ENCODE results near the gene TMEM165.

The TMEM165 gene

DNA sequence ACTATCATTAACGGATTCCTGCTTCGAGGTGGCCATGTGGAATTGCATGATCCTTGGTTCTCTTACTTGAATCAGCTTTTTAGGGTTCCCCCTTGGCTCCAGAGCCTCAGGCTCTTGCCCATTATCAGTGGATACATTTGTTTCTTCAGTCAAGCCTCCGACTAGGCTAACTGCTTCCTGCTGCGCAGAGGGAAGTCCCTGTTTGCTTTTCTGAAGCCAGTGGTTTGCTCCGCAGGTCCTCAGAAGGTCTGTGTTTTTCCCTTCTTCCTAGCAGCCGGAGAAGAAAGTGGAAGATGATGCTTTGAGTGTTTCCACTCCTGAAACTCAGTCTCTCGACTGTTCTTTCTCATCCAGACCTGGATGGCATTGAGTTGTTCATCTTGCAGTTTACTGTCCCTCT is 29.1 kb upstream of the TMEM165 start:
- no peak for DNase-seq (ENCODE audit: low read depth in 2 of 3, low spot score in 1 of 3)

DNA sequence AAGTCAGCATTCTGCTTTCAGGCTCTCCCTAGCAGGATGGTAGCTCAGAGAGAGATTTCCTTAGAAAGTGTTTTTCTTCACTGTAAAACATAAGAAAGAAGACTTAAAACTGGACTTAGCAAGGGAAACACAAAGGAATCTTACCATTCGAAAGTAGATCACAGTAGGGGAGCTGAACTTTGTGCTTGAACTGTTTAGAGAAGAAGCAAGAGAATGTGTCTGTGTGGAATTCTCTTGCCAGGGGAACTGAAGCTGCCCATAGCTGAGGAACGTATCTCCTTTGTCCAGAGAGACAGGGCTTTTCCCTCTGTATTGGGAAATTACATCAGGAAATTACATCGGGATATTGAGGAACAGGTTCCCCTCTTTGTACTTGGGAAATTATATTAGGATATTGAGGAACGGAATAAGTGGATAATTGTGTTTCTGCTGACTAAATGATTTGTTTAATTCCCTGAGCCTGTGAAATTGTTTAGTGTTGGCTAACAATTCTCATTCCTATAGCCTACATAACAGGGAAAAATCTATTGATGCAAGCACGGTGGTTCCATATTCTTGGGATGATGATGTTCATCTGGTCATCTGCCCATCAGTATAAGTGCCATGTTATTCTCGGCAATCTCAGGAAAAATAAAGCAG is 28.6 kb upstream of the TMEM165 start:
- DNase-seq (ENCODE audit: low read depth in 2 of 3, low spot score in 1 of 3): no peak

DNA sequence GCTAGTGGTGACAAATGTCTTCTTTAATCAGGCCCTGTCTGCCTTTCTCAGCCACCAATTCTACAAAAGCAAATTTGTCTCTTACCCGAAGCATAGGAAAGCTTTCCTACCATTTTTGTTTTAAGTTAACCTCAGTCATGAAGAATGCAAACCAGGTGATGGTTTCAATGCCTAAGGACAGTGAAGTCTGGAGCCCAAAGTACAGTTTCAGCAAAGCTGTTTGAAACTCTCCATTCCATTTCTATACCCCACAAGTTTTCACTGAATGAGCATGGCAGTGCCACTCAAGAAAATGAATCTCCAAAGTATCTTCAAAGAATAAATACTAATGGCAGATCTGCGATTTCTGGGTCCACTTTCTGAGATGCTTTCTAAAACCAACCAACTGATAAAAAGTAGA is 25.8 kb upstream of the TMEM165 start:
- no peak for DNase-seq (ENCODE audit: low read depth in 2 of 3, low spot score in 1 of 3)

DNA sequence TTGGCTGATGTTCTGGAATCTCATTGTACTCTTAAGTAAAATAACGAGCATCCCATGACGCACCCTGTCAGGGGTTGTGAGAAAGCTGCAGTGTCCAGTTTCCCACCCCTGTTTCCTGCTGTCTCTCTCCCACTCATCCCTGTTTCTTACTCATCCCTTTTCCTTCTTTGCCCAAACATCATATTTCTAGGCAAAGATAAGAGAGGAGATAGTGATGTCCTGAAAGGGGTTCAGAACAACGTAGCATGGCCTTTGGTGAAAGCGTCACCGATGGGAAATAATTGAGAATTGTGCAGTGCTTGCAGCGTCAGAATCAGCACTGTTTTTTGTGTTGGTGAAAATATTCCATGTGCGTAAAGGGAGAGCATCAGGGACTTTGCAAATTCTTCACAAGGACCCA is 23.5 kb upstream of the TMEM165 start:
- no peak for DNase-seq (ENCODE audit: low read depth in 2 of 3, low spot score in 1 of 3)

DNA sequence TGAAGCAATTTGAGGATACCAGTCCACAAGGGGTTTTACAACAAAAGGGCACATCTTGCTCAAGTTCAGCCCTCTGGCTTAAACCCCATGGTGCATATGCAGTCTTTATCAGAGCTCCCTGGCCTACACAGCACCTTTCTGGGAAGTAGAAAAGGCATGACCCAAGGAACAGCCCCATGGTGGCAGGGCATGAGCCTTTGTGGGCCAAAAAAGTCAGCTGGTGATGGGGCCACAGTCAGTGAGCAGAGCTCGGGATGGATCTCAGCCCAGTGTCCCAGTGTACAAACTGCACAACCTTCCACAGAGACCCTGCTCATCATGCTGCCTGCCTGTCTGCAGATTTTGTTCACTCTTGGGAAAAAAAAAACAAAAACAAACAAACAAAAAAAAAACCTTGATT is 22.3 kb upstream of the TMEM165 start:
- no peak for DNase-seq (ENCODE audit: low read depth in 2 of 3, low spot score in 1 of 3)

GRCh38 chr4:55376698-55377097 is 19.1 kb upstream of the TMEM165 start:
- no peak for DNase-seq (ENCODE audit: low read depth in 2 of 3, low spot score in 1 of 3)

DNA sequence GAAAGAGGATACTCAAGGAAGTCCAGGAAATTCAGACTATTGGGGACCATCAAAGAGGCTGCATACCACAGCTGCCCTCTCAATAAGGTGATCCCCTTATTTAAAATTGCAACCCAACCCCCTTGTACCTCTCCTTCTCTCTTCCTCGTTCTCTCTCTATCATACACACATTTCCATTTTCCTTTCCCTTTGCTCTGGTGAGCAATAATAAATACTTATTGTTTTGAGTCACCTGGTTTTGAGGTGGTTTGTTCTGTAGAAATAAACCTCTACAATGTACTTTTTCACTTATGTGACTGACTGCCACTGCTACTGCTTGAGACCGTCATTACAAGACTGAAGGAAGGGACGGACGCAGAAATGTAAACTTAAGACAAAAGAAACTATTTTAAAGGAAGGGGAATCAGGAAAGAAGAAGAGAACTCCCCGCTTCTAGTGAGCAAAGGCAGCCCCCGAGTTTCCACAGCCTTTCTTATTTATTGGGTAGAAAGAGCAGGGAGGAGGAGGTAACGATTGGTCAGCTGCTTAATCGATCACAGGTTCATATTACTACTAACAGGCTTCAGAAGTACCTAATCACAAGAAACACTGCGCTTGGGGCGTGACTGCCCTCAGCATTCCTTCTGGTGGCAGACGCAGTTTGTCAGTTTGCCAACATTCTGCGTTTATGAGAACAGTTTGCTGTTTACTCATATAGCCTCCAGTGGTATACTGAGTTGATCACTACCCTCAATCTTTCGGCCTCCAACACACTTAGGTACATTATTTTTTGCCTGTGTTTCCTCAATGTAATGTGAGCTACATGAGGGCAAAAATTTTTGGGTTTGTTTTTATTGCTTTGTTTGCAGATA is 16.9 kb upstream of the TMEM165 start:
- DNase-seq (ENCODE audit: low read depth in 2 of 3, low spot score in 1 of 3): no peak

GRCh38 chr4:55380576-55380975 is 15.2 kb upstream of the TMEM165 start:
- no peak for DNase-seq (ENCODE audit: low read depth in 2 of 3, low spot score in 1 of 3)

DNA sequence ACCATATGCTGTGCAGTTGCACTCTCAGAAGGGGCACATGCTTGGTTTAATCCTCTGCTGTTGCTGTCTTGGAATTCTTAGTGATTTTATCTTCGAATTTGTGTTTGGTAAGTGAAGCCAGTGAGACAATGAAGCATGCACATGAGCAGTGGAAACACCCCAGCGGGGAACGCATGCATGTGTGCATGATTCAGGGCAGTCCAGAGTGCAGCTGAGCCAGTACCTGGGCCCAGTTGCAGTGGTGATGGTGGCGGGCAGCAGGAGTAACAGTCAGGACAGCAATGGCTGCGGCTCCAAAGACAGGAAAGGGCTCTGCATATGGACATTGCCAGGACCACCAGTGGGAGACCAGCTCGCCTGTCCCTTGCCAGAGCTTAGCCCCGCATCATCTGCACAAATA is 14.3 kb upstream of the TMEM165 start:
- DNase-seq (ENCODE audit: low read depth in 2 of 3, low spot score in 1 of 3): no peak

GRCh38 chr4:55382488-55383003 is 13.2 kb upstream of the TMEM165 start:
- no peak for DNase-seq (ENCODE audit: low read depth in 2 of 3, low spot score in 1 of 3)

GRCh38 chr4:55385201-55385649 is 10.5 kb upstream of the TMEM165 start:
- no peak for DNase-seq (ENCODE audit: low read depth in 2 of 3, low spot score in 1 of 3)

DNA sequence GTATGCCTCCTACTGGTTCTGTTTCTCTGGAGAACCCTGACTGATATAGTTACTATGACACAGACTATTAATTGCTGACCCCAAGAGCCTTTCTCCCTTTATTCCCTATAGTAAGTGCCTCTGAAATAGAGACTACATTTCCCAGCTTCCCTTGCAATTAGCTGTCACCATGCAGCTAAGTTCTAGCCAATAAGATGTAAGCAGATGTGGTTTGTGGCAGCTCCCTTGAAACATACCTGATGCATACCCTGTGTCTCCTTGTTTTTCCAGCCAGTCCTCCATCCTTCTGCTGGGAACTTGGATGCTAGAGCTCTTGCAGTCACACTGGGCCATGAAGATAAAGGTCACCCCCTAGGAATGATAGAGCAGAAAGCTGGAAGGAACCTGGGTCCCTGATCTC is 9.7 kb upstream of the TMEM165 start:
- DNase-seq (ENCODE audit: low read depth in 2 of 3, low spot score in 1 of 3): no peak

DNA sequence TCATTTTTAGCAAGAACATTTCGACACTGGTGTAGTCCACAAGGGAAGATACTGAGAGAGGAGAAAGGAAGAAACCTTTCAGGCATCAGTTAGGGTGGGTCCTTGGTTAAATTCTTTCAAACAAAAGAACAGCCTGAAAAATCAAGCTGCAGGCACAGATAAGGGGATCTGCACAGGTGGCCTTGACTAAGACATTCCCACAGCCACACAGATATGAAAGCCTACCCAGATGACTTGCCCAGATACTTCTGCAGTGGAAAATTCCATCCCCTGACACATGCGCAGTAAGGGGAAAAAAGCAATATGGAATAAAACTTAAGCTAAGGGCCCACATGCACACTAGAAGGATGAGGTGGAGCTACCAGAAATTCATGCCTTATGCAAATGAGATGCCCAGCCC is 8.9 kb upstream of the TMEM165 start:
- no peak for DNase-seq (ENCODE audit: low read depth in 2 of 3, low spot score in 1 of 3)

- DNase-seq (ENCODE audit: low read depth in 2 of 3, low spot score in 1 of 3): no peak
These were observed 2.1 kb upstream of the TMEM165 start for GRCh38 chr4:55393461-55394320.

GRCh38 chr4:55395218-55395528 is 584 bp upstream of the TMEM165 start:
- no peak for DNase-seq (ENCODE audit: low read depth in 2 of 3, low spot score in 1 of 3)

DNA sequence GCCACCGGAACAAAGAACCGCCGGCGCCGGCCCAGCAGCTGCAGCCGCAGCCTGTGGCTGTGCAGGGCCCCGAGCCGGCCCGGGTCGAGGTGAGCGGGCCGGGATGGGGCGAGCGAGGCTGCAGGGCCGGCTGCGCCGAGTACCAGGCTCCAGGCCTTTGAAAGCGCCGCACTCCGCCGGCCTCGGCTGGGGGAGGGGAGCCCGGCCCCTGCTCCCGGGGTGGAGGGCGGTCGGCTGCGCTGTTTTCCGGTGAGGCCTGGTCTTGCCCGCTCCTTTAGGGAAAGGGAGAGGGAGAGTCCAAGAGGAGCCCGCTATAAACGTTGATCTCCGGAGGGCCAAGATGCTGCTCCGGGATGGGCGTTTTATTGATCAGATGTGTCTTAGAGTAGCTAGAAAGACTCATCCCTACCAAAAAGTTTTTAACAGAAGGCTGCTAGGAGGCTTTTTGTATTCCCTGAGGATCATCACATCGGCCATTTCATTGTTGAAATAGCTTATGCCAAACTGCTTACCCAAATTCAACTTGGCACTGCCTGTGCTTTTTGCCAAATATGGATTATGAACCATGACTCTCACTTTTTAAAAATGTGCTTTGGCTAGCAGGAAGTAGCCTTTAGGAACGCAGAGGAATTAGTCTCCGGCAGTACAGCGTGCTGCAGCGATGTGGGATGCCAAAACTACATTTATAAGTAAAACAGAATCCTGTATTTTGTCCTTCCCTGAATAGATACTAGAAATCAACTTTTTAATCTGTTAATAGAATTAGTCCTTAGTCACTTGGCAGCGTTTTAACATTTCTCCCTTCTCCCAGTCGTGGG is 760 bp downstream of the TMEM165 start:
- peak in 1 of 3 donors; percentile 19 for DNase-seq (ENCODE audit: low read depth in 2 of 3, low spot score in 1 of 3)

DNA sequence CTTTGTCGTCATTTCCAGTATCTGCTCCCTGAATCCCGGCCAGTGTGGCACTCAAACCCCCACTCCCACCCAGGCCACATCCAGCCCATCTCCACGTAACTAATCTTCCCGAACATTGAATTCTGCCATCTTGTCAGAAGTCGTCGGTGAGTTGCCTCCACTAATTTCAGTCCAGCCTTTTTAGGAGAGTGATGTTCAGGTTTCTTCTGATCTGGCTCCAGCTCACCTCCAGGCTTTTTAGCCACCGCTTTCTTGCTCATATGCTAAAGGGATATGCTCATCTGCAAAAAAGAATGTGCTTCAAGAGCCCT is 1.3 kb downstream of the TMEM165 start:
- no peak for DNase-seq (ENCODE audit: low read depth in 2 of 3, low spot score in 1 of 3)

DNA sequence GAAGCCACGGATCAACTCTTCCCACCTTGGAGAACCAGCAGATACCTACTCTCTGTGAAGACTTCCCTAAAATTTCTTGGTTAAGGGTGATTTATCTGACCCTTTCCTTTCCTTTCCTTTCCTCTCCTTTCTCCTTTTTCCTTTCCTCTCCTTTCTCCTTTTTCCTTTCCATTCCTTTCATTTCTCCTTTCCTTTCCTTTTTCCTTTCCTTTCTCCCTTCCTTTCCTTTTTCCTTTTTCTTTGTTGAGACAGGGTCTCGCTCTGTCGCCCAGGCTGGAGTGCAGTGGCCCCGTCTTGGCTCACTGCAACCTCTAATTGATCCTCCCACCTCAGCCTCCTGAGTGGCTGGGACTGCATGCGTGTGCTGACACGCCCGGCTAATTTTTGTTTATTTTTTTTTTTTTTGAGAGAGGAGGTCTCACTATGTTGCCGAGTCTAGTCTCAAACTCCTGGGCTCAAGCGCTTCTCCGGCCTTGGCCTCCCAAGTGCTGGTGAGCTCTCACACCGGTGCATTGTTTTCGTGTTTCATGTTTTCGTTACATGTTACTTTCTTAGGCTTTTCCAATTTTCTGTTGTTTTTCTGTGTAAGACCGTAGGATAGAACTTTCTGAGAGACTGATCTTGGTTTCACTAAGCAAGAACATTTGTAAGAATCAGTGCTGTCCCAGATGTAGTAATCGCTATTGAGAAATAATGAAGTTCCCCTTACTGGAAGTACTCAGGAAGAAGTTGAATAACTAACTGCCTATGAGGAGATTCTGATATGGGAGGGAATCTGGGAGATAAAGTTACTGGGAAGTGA is 2.0 kb downstream of the TMEM165 start:
- no peak for DNase-seq (ENCODE audit: low read depth in 2 of 3, low spot score in 1 of 3)

- no peak for DNase-seq (ENCODE audit: low read depth in 2 of 3, low spot score in 1 of 3)
These were observed 2.7 kb downstream of the TMEM165 start for GRCh38 chr4:55398461-55398860.

- no peak for DNase-seq (ENCODE audit: low read depth in 2 of 3, low spot score in 1 of 3)
These were observed 3.2 kb downstream of the TMEM165 start for GRCh38 chr4:55398966-55399365.
